Measurements from ENCODE around the gene NAALADL1. TPM values are rescaled to one million over a fixed set of nuclear protein-coding genes. Genes with fewer than 3 reads are reported as not detected.

NAALADL1 gene
- total and polyA plus RNA-seq, 9 of the 15 experiments (the other 6 are each of a cell fraction or from before 2014, with no cell fraction given), result 0.06 to 0.72 (median 0.22) TPM; not detected in 4

- Histone ChIP-seq H3K4me1 (replicated peaks in 1 of 2; ENCODE audit: control insufficient read depth in 2 of 2, insufficient read depth in 2 of 2, low read length in 2 of 2) (peaks cover 6 to 50% of the 10 kb centered on the region in 2 experiments; a peak in 4 of 5 replicates), H3K36me3 (ENCODE audit: control insufficient read depth, insufficient read depth, low read length) (peaks cover 27% of the 10 kb centered on the region; the same call in 2 of the 3 replicates), H3K9me1 (ENCODE audit: control insufficient read depth, insufficient read depth, low read length) (no peaks in the 10 kb centered on the region), H3K4me2 (ENCODE audit: insufficient read depth, low read length) (no peak overlapping the region), H3K27me3 (ENCODE audit: control insufficient read depth in 2 of 2, insufficient read depth in 2 of 2, low read length in 2 of 2) (no peaks in the 10 kb centered on the region), H2AFZ (ENCODE audit: low read depth, low read length) (no peak overlapping the region), H3K4me3 (no peak overlapping the region), H4K20me1 (replicated peaks; ENCODE audit: control insufficient read depth, insufficient read depth, low read length) (no peaks in the 10 kb centered on the region; the same call in 1 of the 2 replicates), H3K9me3 (replicated peaks; ENCODE audit: control insufficient read depth, insufficient read depth, low read depth, low read length) (no peaks in the 10 kb centered on the region), H3K9ac (ENCODE audit: insufficient read depth in 1 of 2, low read depth in 2 of 2, low read length in 2 of 2) (peak overlapping the region in 1 of 2 experiments; percentile 68; a peak in 2 of 4 replicates), H3K27ac (ENCODE audit: extremely low read depth, low read depth, low read length) (no peak overlapping the region), H3K79me2 (ENCODE audit: control insufficient read depth, insufficient read depth, low read length) (peaks cover 8% of the 10 kb centered on the region)
- FAIRE-seq (no peak), DNase-seq (ENCODE audit: extremely low read depth in 1 of 4, low spot score in 3 of 4) (peak in 3 of 4 experiments; percentile 40 to 71 (median 68)), ATAC-seq (peak; percentile 16; the same call in 1 of the 3 replicates)
- in situ Hi-C loops (cut with MboI) (no loop called here), intact Hi-C loops (cut with micrococcal nuclease) (no loop called here)
- TF ChIP-seq FOXP4 (CRISPR knock-in tag; IDR thresholded peaks at IDR 0.05; ENCODE audit: borderline replicate concordance), result no peak
- no peak for TF ChIP-seq FOXA1 (IDR thresholded peaks at IDR 0.05; ENCODE audit: borderline replicate concordance)
- no peak for TF ChIP-seq PHB2 (IDR thresholded peaks at IDR 0.05; ENCODE audit: low read depth)
- no peak for TF ChIP-seq TAF9B (IDR thresholded peaks at IDR 0.05; ENCODE audit: partially characterized antibody)
- no peak for TF ChIP-seq ZNF280B (CRISPR knock-in tag; IDR thresholded peaks at IDR 0.05)
- TF ChIP-seq PRMT5 (CRISPR knock-in tag; IDR thresholded peaks at IDR 0.05), result no peak
- no peak for TF ChIP-seq ZBTB8A (IDR thresholded peaks at IDR 0.05; ENCODE audit: partially characterized antibody)
- TF ChIP-seq NR2C2 (CRISPR knock-in tag; IDR thresholded peaks at IDR 0.05), result no peak
- TF ChIP-seq NR2C2 (tag; IDR thresholded peaks at IDR 0.05), result no peak
- TF ChIP-seq ZNF764 (CRISPR knock-in tag; IDR thresholded peaks at IDR 0.05; ENCODE audit: low read depth), result no peak
- TF ChIP-seq CCNT2 (IDR thresholded peaks at IDR 0.05; ENCODE audit: borderline replicate concordance, extremely low read depth, insufficient read length, low read depth, low read length), result no peak
- no peak for TF ChIP-seq SMARCB1 (IDR thresholded peaks at IDR 0.05; ENCODE audit: insufficient read length, low read depth)
- TF ChIP-seq ILK (tag; IDR thresholded peaks at IDR 0.05; ENCODE audit: borderline replicate concordance, low read depth), result no peak
- TF ChIP-seq PHTF2 (CRISPR knock-in tag; IDR thresholded peaks at IDR 0.05), result no peak
- no peak for TF ChIP-seq ZNF253 (CRISPR knock-in tag; conservative IDR thresholded peaks at IDR 0.05)
- TF ChIP-seq NRF1 (conservative IDR thresholded peaks at IDR 0.05 in 1 of 2, IDR thresholded peaks at IDR 0.05 in 1 of 2), result no peak
- WGBS (ENCODE audit: insufficient coverage, low coverage, missing lambda C conversion rate), result 65% methylated on average over 47 of the region's 56 CpGs
- ChIA-PET CTCF (ENCODE audit: low intra/inter-chr PET ratio) (no interaction called here), POLR2A (interaction anchor here (0.6 to 2.9 kb wide), 4 partner anchors 21 to 52 kb away, joined by 3 to 11 read pairs (median 4); partner anchors contain the start of genes ARL2 and SNX15)
- BruUV-seq (replicated peaks), result no TSS peak
Measured at GRCh38 chr11:65047581-65048422, 10.6 kb downstream of the NAALADL1 start.

Data from K562 (cell line).